IPS-20b (cell line): Measurements from ENCODE around the gene TMEM151B.

Experiments used
- H3K27ac ChIP-seq: one replicate; pipeline ENCODE4 v1.5.1; 2013; ENCODE audit warnings: low read length
- H3K27me3 ChIP-seq: 2 replicates; pipeline ENCODE4 v1.6.1; 2013; ENCODE audit warnings: mild to moderate bottlenecking, low read length, inconsistent platforms; ENCODE audit not compliant: insufficient read depth
- H3K36me3 ChIP-seq: 2 replicates; pipeline ENCODE4 v1.6.1; 2013; ENCODE audit warnings: low read depth, mild to moderate bottlenecking, inconsistent platforms, low read length, moderate library complexity; ENCODE audit not compliant: insufficient read depth
- H3K4me1 ChIP-seq: 2 replicates; pipeline ENCODE4 v1.6.1; 2013; ENCODE audit warnings: mild to moderate bottlenecking, control low read depth, inconsistent platforms, low read length, moderate library complexity; ENCODE audit not compliant: insufficient read depth
- H3K4me3 ChIP-seq: 2 replicates; pipeline ENCODE4 v1.5.1; 2013; ENCODE audit warnings: mild to moderate bottlenecking, low read length, inconsistent platforms
- H3K9ac ChIP-seq: 2 replicates; pipeline ENCODE4 v1.6.1; 2013; ENCODE audit warnings: low read depth, mild to moderate bottlenecking, inconsistent platforms, low read length, moderate library complexity
- H3K9me3 ChIP-seq: 2 replicates; pipeline ENCODE4 v1.6.1; 2013; ENCODE audit warnings: mild to moderate bottlenecking, low read depth, low read length, inconsistent platforms; ENCODE audit not compliant: insufficient read depth

The TMEM151B gene

GRCh38 chr6:44269921-44270525 lies at the start of gene TMEM151B:
Gene TMEM151B, plus strand, starts transcription at chr6:44270450. Its CDS starts 293 bp downstream, at chr6:44270743.
- no peaks in the 10 kb centered on the region for H3K36me3 ChIP-seq
- H3K9ac ChIP-seq = peak within 1 kb of the TSS; percentile 57; the same call in 1 of the 2 replicates
- H3K27ac ChIP-seq = no peak within 1 kb of the TSS
- no peaks in the 10 kb centered on the region for H3K9me3 ChIP-seq
- peak within 1 kb of the TSS; percentile 65 for H3K4me3 ChIP-seq
- H3K4me1 ChIP-seq = peaks cover 13% of the 10 kb centered on the region; the same call in 1 of the 2 replicates
- peaks cover 47% of the 10 kb centered on the region for H3K27me3 ChIP-seq

DNA sequence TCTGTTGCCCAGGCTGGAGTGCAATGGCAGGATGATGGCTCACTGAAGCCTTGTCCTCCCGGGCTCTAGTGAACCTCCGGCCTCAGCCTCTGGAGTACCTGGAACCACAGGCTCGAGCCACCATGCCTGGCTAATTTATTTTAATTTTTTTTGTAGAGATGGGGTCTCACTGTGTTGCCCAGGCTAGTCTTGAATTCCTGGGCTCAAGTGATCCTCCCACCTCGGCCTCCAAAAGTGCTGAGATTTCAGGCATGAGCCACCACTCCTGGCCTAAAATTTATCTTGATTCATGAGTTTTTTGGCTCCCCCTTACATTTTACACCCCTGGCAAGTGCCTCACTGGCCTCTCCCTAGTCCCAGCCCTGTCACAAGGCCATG lies 49.3 kb upstream of the TMEM151B start:
- Histone ChIP-seq H3K4me3 (no peak overlapping the region), H3K9ac (no peak overlapping the region), H3K36me3 (no peaks in the 10 kb centered on the region), H3K27ac (no peak overlapping the region), H3K9me3 (no peaks in the 10 kb centered on the region), H3K27me3 (peaks cover 3% of the 10 kb centered on the region), H3K4me1 (peaks cover 43% of the 10 kb centered on the region)

DNA sequence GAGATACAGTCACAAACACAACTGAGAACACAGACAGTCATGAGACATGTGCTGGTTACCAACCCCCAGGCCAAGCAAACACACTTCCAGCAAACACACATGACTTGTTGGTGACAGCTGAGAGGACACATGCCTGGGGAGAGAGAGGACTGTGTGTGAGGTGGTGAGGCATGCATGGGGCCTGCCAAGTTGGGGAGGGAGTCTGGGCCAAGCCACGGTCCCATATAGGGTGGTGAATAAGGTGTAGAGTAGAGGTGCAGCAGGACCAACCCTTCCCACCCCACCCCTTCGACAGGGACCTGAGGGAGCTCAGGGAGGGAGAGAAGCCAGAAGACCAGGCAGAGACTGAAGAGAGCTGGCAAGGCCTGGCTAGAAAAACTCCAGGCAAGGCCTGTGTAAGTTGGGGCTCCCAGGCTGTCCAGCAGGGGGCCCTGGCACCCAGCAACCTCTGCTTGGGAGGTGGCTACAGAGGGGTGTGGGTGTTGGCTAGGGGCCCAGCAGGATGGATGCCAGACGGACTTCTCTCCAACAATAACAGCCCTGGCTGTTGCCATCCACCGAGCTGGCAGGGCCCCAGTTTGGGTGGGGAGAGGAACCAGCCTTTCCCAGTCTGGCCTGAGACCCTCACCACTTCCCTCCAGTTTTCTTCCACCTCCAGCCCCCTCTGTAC lies 48.8 kb upstream of the TMEM151B start:
- Histone ChIP-seq H3K36me3 (no peaks in the 10 kb centered on the region), H3K9ac (peak overlapping the region; percentile 63; the same call in 1 of the 2 replicates), H3K4me3 (0 out of 2 replicates have a peak overlapping the region, but pooled peaks have one; percentile 4), H3K27ac (no peak overlapping the region), H3K27me3 (peaks cover 3% of the 10 kb centered on the region), H3K9me3 (no peaks in the 10 kb centered on the region), H3K4me1 (peaks cover 48% of the 10 kb centered on the region)

GRCh38 chr6:44221961-44222335 lies 48.3 kb upstream of the TMEM151B start:
- Histone ChIP-seq H3K4me3 (0 out of 2 replicates have a peak overlapping the region, but pooled peaks have one; percentile 4), H3K9me3 (no peaks in the 10 kb centered on the region), H3K27me3 (peaks cover 3% of the 10 kb centered on the region), H3K36me3 (peaks cover 3% of the 10 kb centered on the region; the same call in 1 of the 2 replicates), H3K4me1 (peaks cover 48% of the 10 kb centered on the region), H3K27ac (no peak overlapping the region), H3K9ac (peak overlapping the region; percentile 63; the same call in 1 of the 2 replicates)

DNA sequence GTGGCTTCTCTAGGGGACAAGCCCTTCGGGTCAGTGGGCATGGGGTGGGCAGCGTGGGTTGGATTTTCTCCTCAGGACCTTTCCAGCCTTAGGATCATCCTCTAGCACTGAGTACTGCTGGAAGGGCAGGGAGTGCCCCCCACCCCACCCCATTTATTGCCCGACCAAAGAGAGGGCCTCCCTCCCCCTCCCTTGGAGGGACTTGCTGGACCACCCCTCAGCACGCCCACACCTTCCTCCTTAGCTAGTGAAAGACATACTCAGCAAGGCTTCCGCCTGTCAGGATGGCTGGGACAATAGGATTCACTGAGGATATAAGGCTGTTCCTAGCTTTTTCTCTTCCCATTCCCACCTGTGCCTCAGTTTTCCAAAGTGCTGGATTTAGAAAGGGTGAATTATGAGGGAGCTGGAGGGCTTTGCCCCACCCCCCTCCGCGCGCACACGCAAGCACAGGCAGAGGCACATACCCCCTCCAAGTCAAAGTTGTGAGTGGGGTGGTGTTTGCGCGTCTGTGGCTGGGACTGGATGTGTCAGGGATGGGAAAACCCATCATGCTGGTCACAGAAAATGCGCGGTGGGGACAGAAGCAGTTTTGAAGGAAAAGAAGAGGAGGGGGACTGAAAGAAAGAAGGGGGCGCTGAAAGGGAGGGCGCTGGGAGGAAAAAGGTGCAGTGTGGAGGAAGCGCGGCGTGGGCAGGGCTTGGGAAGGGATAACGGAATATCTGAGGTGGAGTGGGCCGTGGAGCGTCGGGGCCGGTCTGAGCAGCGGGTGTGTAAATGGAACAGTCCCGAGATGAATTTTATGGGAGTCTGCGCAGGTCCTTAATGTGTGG lies 47.5 kb upstream of the TMEM151B start:
- Histone ChIP-seq H3K4me1 (peaks cover 40% of the 10 kb centered on the region), H3K9ac (peak overlapping the region; percentile 52; the same call in 1 of the 2 replicates), H3K9me3 (no peaks in the 10 kb centered on the region), H3K27me3 (peaks cover under 1% of the 10 kb centered on the region; the same call in 1 of the 2 replicates), H3K27ac (no peak overlapping the region), H3K4me3 (peak overlapping the region; percentile 97), H3K36me3 (peaks cover 9% of the 10 kb centered on the region; the same call in 1 of the 2 replicates)

GRCh38 chr6:44223319-44224028 lies 46.8 kb upstream of the TMEM151B start, which contains the start of gene SLC29A1:
Gene SLC29A1, plus strand, starts transcription at chr6:44223595. Its CDS starts 3,719 bp downstream, at chr6:44227314.
- no peaks in the 10 kb centered on the region for H3K9me3 ChIP-seq
- H3K4me3 ChIP-seq = peak within 1 kb of the TSS; percentile 97
- no peak within 1 kb of the TSS for H3K27ac ChIP-seq
- peaks cover 33% of the 10 kb centered on the region for H3K4me1 ChIP-seq
- peaks cover 17% of the 10 kb centered on the region; the same call in 1 of the 2 replicates for H3K36me3 ChIP-seq
- H3K9ac ChIP-seq = peak within 1 kb of the TSS; percentile 84; the same call in 1 of the 2 replicates
- no peaks in the 10 kb centered on the region for H3K27me3 ChIP-seq

DNA sequence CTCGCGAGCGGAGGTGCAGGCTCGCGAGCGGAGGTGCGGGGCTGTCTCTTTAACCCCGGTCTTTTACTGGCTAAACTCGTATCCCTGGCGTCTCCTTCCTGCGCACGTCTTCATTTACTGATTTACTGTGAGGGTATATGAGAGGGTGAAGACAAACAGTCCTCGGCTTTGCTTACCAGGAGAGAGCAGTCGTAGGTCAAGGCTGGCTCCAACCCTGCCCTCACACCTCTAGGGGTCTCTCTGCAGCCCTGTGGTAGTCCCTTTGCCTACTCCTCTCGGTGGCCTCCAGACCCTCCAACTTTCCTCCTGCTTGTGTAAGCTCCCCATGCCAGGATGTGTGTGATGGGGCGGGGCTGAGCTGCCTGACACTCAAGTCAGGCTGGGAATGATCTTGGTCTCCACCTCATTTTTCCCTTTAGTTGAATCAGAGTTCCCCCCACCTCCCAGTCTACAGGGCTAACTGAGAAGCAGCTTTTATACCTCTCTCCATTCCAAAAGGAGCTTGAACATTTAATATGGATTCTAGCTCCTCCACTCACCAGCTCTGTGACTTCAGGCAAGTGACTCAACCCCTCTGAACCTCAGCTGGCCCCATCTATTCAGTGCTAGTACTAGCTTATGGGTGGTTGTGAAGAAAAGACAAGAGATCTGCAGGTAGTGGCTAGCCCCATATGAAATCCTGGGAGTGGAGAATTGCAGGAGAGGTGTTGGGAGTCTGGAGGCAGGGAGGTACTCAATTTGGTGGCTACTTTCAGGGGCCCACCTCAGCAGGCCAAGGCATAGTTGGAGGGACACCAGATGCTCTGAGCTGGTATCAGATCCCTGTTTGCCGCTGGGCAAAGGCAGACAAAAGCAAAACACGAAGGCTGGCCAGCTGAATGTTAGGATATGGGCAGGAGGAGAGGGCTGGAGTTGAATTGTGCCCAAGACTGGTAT lies 46.0 kb upstream of the TMEM151B start:
- Histone ChIP-seq H3K9me3 (no peaks in the 10 kb centered on the region), H3K27me3 (no peaks in the 10 kb centered on the region), H3K4me3 (peak overlapping the region; percentile 97), H3K9ac (peak overlapping the region; percentile 84; the same call in 1 of the 2 replicates), H3K4me1 (peaks cover 31% of the 10 kb centered on the region), H3K27ac (no peak overlapping the region), H3K36me3 (peaks cover 25% of the 10 kb centered on the region)

DNA sequence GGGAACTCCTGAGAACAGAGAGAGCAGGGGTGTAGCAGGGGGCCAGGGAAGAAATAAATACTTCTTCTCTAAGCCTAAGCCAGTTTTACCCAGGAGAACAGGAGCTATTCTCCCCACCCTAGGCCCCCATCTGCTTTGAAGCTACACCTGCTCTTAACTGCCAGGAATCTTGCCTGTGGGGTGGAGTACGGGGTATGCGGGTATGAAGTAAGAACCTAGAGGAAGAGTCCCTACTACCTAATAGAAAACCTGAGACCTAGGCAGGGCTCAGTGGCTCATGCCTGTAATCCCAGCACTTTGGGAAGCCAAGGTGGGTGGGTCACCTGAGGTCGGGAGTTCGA lies 45.3 kb upstream of the TMEM151B start:
- peak overlapping the region; percentile 97; the same call in 1 of the 2 replicates for H3K4me3 ChIP-seq
- H3K27ac ChIP-seq = no peak overlapping the region
- H3K27me3 ChIP-seq = no peaks in the 10 kb centered on the region
- H3K36me3 ChIP-seq = peaks cover 32% of the 10 kb centered on the region
- peak overlapping the region; percentile 84; the same call in 1 of the 2 replicates for H3K9ac ChIP-seq
- peaks cover 31% of the 10 kb centered on the region for H3K4me1 ChIP-seq
- no peaks in the 10 kb centered on the region for H3K9me3 ChIP-seq

- Histone ChIP-seq H3K27ac (no peak overlapping the region), H3K36me3 (peaks cover 40% of the 10 kb centered on the region), H3K4me3 (peak overlapping the region; percentile 38; the same call in 1 of the 2 replicates), H3K4me1 (peaks cover 31% of the 10 kb centered on the region), H3K9ac (peak overlapping the region; percentile 37; the same call in 1 of the 2 replicates), H3K9me3 (no peaks in the 10 kb centered on the region), H3K27me3 (no peaks in the 10 kb centered on the region)
These were observed 44.5 kb upstream of the TMEM151B start for GRCh38 chr6:44225579-44226325.
